Measurements from ENCODE around the gene COX14. TPM values are rescaled to one million over a fixed set of nuclear protein-coding genes. Genes with fewer than 3 reads are reported as not detected.

COX14 gene
- polyA plus RNA-seq, 1 donor (not counting 4 experiments of a cell fraction or from before 2014, with no cell fraction given): 96.6 TPM

DNA sequence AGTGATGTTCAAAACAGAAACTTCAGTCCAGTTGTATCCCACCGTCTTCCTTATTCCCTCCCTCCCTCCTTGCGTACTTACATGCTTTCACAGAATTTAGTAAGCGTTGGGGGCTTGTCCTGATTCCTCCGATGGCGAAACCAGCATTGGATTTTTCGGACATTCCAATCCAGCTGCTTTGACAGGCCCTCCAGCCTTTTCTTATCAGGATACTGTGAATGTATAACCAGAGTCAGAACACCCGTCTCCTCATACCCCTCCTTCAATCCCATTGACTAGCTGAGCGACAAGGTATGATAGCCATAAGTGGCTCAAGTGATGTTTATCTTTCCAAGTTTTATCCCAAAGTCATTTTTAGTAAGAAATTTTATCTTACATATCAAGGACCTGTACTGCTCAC is 31.0 kb downstream of the COX14 start:
- H3K4me2 ChIP-seq (ENCODE audit: control insufficient read depth, extremely low read depth, insufficient read depth, low read depth, low read length): no peak overlapping the region
- H3K4me1 ChIP-seq (ENCODE audit: control insufficient read depth, extremely low read depth, insufficient read depth, low read length): no peaks in the 10 kb centered on the region
- FAIRE-seq (no peak), DNase-seq (ENCODE audit: low read depth, low spot score) (no peak)
- H3K36me3 ChIP-seq (ENCODE audit: control insufficient read depth in 2 of 2, extremely low read depth in 1 of 2, insufficient read depth in 2 of 2, low read length in 2 of 2): peaks cover 12 to 17% of the 10 kb centered on the region in 2 experiments
- H3K9ac ChIP-seq (ENCODE audit: control insufficient read depth, extremely low read depth, insufficient read depth, low read length): no peak overlapping the region
- no peak overlapping the region for H2AFZ ChIP-seq (ENCODE audit: control insufficient read depth, low read length)
- H3K27ac ChIP-seq (ENCODE audit: control insufficient read depth, insufficient read depth, low read length): no peak overlapping the region
- dilution Hi-C loops (cut with MboI; ENCODE audit: extremely low pct_ligation_motif_present, low sequenced_read_pairs): no loop called here
- H4K20me1 ChIP-seq (ENCODE audit: control insufficient read depth, extremely low read depth, insufficient read depth, low read length): no peaks in the 10 kb centered on the region
- TF ChIP-seq EZH2 (IDR thresholded peaks at IDR 0.05; ENCODE audit: low read length): no peak
- TF ChIP-seq, protein P1, sequence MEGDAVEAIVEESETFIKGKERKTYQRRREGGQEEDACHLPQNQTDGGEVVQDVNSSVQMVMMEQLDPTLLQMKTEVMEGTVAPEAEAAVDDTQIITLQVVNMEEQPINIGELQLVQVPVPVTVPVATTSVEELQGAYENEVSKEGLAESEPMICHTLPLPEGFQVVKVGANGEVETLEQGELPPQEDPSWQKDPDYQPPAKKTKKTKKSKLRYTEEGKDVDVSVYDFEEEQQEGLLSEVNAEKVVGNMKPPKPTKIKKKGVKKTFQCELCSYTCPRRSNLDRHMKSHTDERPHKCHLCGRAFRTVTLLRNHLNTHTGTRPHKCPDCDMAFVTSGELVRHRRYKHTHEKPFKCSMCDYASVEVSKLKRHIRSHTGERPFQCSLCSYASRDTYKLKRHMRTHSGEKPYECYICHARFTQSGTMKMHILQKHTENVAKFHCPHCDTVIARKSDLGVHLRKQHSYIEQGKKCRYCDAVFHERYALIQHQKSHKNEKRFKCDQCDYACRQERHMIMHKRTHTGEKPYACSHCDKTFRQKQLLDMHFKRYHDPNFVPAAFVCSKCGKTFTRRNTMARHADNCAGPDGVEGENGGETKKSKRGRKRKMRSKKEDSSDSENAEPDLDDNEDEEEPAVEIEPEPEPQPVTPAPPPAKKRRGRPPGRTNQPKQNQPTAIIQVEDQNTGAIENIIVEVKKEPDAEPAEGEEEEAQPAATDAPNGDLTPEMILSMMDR (optimal IDR thresholded peaks at IDR 0.05 in 1 of 3, IDR thresholded peaks at IDR 0.05 in 1 of 3, conservative IDR thresholded peaks at IDR 0.05 in 1 of 3; ENCODE audit: extremely low read depth in 1 of 3, insufficient read depth in 2 of 3, low read length in 3 of 3): no peak
- H3K9me3 ChIP-seq (ENCODE audit: control insufficient read depth, low read depth, low read length): no peaks in the 10 kb centered on the region
- no peak overlapping the region for H3K4me3 ChIP-seq (ENCODE audit: control insufficient read depth in 2 of 3, extremely low read depth in 1 of 3, insufficient read depth in 2 of 3, low read depth in 1 of 3, low read length in 3 of 3)
- no peaks in the 10 kb centered on the region for H3K27me3 ChIP-seq (ENCODE audit: control insufficient read depth, extremely low read depth, insufficient read depth, low read length)
- H3K9me1 ChIP-seq (ENCODE audit: control insufficient read depth, extremely low read depth, insufficient read depth, low read length): no peaks in the 10 kb centered on the region
- peaks cover under 1% of the 10 kb centered on the region for H3K79me2 ChIP-seq (ENCODE audit: control insufficient read depth, insufficient read depth, low read length)

- Histone ChIP-seq H3K4me2 (ENCODE audit: control insufficient read depth, extremely low read depth, insufficient read depth, low read depth, low read length) (no peak overlapping the region), H3K36me3 (ENCODE audit: control insufficient read depth in 2 of 2, extremely low read depth in 1 of 2, insufficient read depth in 2 of 2, low read length in 2 of 2) (peaks cover 7 to 8% of the 10 kb centered on the region in 2 experiments), H3K27me3 (ENCODE audit: control insufficient read depth, extremely low read depth, insufficient read depth, low read length) (no peaks in the 10 kb centered on the region), H3K4me1 (ENCODE audit: control insufficient read depth, extremely low read depth, insufficient read depth, low read length) (no peaks in the 10 kb centered on the region), H3K9ac (ENCODE audit: control insufficient read depth, extremely low read depth, insufficient read depth, low read length) (no peak overlapping the region), H3K9me1 (ENCODE audit: control insufficient read depth, extremely low read depth, insufficient read depth, low read length) (no peaks in the 10 kb centered on the region), H4K20me1 (ENCODE audit: control insufficient read depth, extremely low read depth, insufficient read depth, low read length) (no peaks in the 10 kb centered on the region), H3K9me3 (ENCODE audit: control insufficient read depth, low read depth, low read length) (no peaks in the 10 kb centered on the region), H3K79me2 (ENCODE audit: control insufficient read depth, insufficient read depth, low read length) (peaks cover 7% of the 10 kb centered on the region), H3K27ac (ENCODE audit: control insufficient read depth, insufficient read depth, low read length) (no peak overlapping the region), H3K4me3 (ENCODE audit: control insufficient read depth in 2 of 3, extremely low read depth in 1 of 3, insufficient read depth in 2 of 3, low read depth in 1 of 3, low read length in 3 of 3) (no peak overlapping the region), H2AFZ (ENCODE audit: control insufficient read depth, low read length) (no peak overlapping the region)
- DNase-seq (ENCODE audit: low read depth, low spot score): no peak
- FAIRE-seq: no peak
- dilution Hi-C loops (cut with MboI; ENCODE audit: extremely low pct_ligation_motif_present, low sequenced_read_pairs): no loop called here
- TF ChIP-seq, protein P1 (optimal IDR thresholded peaks at IDR 0.05 in 1 of 3, IDR thresholded peaks at IDR 0.05 in 1 of 3, conservative IDR thresholded peaks at IDR 0.05 in 1 of 3; ENCODE audit: extremely low read depth in 1 of 3, insufficient read depth in 2 of 3, low read length in 3 of 3): no peak
- TF ChIP-seq EZH2 (IDR thresholded peaks at IDR 0.05; ENCODE audit: low read length): no peak
Measured at GRCh38 chr12:50145439-50145838, 33.4 kb downstream of the COX14 start.
